NCI-H146 (cell line): ENCODE measurements around the gene FBXO38.
A peak's percentile ranks its signal among the peaks of the same experiment; 100 is the strongest.

Experiments used
- DNase-seq: peaks from one replicate; lab custom pipeline; 2025; lab: John Stamatoyannopoulos, UW

Gene FBXO38

GRCh38 chr5:148386041-148386440, 2.3 kb downstream of the FBXO38 start:
- DNase-seq = no peak

GRCh38 chr5:148387325-148387724, 3.6 kb downstream of the FBXO38 start:
- DNase-seq = no peak

- DNase-seq = no peak
Observed at GRCh38 chr5:148388696-148389095, 4.9 kb downstream of the FBXO38 start.

DNA sequence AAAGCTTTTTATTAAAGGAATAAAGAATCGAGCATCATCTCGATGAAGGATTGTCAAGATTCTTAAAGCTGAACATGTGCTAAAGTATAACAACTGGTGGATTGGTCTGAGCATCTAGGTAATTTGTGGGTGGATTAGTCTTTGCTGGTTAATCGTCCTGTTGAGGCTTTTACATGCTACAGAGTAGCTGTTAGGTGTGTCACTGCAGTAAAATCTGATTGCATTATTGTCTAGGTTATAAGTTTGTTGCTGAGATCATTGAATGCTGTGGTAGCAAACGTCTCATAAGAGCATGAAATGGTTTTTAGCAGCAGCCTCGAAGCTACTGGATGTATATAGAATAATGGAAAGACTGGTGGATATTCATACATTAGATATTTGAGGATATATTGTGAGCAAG, 7.2 kb downstream of the FBXO38 start:
- no peak for DNase-seq

- DNase-seq = no peak
Observed at GRCh38 chr5:148391422-148391821, 7.7 kb downstream of the FBXO38 start.

GRCh38 chr5:148393390-148393741, 9.6 kb downstream of the FBXO38 start:
- DNase-seq = peak; percentile 81

GRCh38 chr5:148394587-148395019, 10.8 kb downstream of the FBXO38 start:
- DNase-seq = peak; percentile 13

DNA sequence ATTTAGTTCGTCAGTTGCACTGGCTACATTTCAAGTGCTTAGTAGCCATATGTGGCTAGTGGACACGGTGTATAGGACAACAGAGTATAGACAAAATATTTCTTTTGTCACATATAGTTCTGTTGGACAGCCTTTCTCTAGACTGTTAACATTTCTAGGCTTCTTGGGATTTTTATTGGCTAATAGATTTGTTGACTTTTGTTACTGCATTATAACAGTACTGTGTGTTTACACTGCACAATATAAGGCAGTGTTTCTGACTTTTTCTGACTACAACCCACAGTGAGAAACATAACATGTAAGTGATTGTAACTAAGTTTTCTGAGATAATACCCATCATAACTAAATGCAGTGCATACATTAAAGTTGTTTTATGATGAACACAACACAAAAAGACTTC, 11.3 kb downstream of the FBXO38 start:
- no peak for DNase-seq

DNA sequence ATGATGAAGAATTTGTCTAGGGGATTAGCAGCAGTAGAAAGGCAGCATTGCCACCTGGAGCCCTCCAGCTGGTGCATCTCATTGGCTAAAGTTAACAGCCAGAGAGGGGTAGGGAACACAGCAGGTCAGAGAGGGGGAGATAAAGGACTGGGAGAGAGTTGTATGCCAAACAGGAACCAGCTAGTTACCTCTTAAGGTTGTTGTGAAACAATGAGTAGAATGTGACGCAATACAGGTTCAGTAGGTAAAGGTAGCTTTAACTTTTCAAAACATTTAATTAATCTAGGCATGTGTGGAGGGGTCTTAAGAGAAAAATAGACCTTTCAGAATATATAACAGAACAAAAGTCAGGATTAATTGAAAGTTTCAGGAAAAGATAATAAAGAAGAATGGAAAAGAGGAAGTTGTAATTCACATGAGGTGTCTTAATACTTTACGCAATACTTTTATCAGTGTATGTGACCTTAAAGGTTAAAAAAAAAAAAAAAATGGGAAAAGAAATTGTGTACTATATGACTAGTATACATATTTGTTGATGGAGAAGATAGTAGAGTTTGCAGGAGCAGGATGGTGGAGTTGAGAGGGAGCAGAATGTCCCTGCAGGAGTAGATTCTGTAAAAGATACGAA, 14.3 kb downstream of the FBXO38 start:
- DNase-seq = no peak

DNA sequence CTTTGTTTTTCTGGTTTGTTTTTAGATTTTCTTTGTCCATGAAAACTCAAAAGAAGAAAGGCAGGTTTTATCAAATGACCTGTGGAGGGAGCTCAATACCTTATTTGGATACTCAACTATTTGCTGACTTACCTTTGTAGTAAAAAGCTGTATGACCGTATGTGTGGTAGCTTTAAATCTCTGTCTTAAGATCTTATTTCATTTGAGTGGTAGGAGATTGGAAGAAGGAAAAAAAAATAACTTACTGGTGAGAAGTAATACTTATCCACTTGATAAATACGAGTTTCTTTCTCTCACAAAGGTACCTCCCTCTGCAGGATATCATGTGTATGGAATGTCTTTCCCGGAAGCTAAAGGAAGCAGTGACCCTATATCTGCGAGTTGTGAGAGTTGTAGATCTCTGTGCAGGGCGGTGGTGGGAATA, 15.0 kb downstream of the FBXO38 start:
- no peak for DNase-seq

DNA sequence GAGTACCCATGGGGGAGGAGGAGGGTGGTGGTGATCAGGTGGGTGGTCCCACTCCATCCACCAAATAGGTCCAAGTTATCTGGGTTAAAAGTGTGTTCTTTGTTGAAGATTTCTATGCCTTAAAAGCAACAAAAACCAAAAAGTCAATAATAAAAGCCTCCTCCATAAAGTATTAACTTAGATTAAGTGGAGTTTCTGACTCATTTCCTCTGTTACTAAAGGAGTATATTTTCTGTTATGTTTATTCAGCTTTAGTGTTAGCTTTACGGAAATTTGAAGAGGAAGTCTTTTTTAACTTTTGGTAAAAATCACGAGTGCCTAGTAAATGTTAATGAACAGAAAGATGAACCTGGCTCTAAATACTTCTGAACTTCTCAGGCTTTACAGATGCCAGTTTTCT, 17.8 kb downstream of the FBXO38 start:
- no peak for DNase-seq

DNA sequence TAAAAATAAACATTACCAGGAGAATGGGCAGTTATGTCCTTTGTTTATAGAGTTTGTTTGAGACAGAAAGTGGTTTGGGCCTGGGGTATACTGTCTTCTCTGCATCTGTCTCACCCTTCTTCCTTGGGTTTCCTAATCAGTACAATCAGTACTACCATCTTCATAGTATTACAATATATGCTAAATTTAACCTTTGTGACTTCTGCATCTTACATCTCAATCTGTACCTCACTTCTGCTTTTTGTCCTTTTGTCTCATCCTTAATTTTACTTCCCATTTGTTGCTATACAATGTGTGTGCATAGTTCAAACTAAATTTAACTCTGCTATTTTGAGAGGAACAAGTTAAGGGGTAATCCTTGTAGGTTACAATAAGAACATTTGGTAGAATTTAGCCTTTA, 19.6 kb downstream of the FBXO38 start:
- DNase-seq = no peak

GRCh38 chr5:148406406-148406805, 22.6 kb downstream of the FBXO38 start:
- DNase-seq = no peak

GRCh38 chr5:148408092-148408491, 24.3 kb downstream of the FBXO38 start:
- DNase-seq = no peak

- no peak for DNase-seq
Observed at GRCh38 chr5:148412124-148412523, 28.4 kb downstream of the FBXO38 start.

GRCh38 chr5:148414833-148415232, 31.1 kb downstream of the FBXO38 start:
- no peak for DNase-seq

DNA sequence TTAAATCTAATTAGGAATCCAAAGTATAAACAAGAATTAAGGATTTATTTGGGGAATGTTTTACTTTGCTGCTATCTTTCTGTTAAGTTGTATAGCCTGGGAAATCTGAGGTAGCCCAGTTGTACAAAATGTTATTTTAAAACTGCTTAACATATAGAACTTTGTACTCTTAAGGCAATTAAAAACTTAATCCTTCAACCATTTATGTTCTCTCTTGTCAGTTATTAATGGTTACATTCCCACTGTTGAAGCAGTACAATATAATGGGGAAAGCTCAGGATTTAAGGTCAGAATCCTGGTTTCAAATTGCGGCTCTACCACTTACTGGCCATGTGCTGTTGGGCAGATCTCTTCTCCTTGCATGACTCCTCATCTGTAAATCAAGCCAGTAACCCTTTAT, 32.7 kb downstream of the FBXO38 start:
- no peak for DNase-seq

- DNase-seq = no peak
Observed at GRCh38 chr5:148416921-148417320, 33.2 kb downstream of the FBXO38 start.

GRCh38 chr5:148418511-148418910, 34.8 kb downstream of the FBXO38 start:
- DNase-seq = no peak

DNA sequence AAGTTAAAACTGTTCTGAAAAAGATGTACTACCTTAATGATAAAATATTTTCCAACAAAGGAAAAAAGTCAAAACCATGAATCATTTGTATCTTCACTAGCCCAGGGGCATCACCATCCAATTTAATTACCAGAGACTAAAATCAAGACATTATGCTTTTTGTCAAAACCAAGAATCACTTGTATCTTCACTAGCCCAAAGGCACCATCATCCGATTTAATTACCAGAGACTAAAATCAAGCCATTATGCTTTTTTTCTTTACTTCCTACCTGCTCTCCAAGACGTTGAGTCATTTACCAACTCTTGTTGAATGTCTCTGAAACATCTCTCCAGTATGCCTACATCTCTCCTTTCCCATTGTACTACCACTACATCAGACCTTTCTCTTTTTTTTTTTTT, 37.9 kb downstream of the FBXO38 start:
- no peak for DNase-seq

DNA sequence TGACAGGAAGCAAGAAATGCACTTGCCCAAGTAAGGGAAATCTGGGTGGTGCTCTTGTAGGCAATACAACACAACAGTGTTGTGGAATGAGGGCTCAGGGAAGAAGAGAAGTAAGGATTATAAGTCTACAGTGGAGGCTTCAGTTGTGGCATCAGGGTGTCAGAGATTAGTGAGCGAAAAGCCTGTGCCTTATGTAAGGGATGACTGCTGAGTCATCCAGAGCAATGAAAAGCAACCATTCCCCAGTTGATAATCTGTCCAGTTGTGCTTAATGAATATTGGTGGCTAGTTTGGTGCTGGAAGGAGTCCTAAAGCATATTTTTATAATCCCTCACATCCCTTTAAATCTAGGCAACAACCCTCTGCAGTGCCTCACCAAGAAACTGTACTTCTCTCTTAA, 42.0 kb downstream of the FBXO38 start:
- DNase-seq = no peak

DNA sequence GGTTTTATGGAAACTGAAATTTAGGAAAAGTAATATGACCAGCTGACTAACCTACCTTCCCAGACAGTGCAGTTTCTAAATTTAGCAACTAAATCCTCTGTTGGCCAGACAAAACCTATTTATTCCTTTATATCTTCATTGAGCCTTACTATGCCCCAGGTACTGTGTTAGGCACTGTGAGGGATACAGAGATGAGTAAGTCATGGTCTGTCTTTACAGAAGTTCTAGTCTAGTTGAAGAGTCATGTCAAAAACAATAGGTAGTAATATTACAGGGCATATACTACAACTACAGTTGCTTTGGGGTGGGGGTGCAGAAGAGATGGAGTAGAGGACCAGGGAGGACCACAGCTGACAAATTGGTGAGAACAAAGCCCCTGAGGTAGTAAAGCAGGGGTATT, 42.8 kb downstream of the FBXO38 start:
- no peak for DNase-seq

GRCh38 chr5:148427370-148428042, 43.7 kb downstream of the FBXO38 start:
- DNase-seq = no peak

DNA sequence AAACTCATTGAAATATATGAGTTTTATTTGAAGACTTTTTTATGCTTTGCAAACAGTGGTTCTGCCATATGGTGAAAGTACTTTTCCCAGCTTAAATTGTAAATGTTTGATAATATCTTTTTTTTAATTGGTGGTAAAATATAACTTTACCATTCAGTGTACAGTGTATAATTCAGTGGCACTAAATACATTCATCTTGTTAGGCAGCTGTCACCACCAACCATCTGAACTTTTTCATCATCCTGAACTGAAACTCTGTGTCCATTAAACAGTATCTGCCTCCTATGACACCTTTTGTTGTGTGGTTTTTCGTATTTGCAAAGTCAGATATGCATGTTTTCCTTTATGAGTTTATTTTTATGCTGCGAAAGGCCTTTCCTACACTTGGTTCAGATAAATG, 45.1 kb downstream of the FBXO38 start:
- DNase-seq = no peak
